ENCODE measurements around the gene KLK11.
A peak's percentile ranks its signal among the peaks of the same experiment; 100 is the strongest.

KLK11 gene

GRCh38 chr19:51064534-51065220, 38.3 kb upstream of the KLK11 start, which contains the start of gene KLK13:
KLK13 (minus strand) TSS chr19:51065092; CDS start chr19:51065067, 25 bp downstream.
- no peak for TF ChIP-seq ZNF384 (IDR thresholded peaks at IDR 0.05)
- no peak for TF ChIP-seq L3MBTL2 (conservative IDR thresholded peaks at IDR 0.05)
- TF ChIP-seq NFRKB (IDR thresholded peaks at IDR 0.05): no peak
- TF ChIP-seq PKNOX1 (IDR thresholded peaks at IDR 0.05): no peak
- no peak for TF ChIP-seq SP1 (IDR thresholded peaks at IDR 0.05)
- no peak for TF ChIP-seq LEF1 (IDR thresholded peaks at IDR 0.05; ENCODE audit: borderline replicate concordance)
- no peak for TF ChIP-seq HDGF (IDR thresholded peaks at IDR 0.05; ENCODE audit: borderline replicate concordance)
- no peak for TF ChIP-seq SUZ12 (IDR thresholded peaks at IDR 0.05)
- no peak for TF ChIP-seq ARNT (IDR thresholded peaks at IDR 0.05)
- no peak for TF ChIP-seq BHLHE40 (IDR thresholded peaks at IDR 0.05; ENCODE audit: borderline replicate concordance)
- no peak for TF ChIP-seq ELF4 (IDR thresholded peaks at IDR 0.05)
- no peak for TF ChIP-seq FOXK2 (IDR thresholded peaks at IDR 0.05)
- TF ChIP-seq FOXM1 (IDR thresholded peaks at IDR 0.05; ENCODE audit: borderline replicate concordance): no peak
- TF ChIP-seq TARDBP (IDR thresholded peaks at IDR 0.05): no peak
- no peak for TF ChIP-seq CTBP1 (IDR thresholded peaks at IDR 0.05; ENCODE audit: borderline replicate concordance)
- TF ChIP-seq FOXA1 (IDR thresholded peaks at IDR 0.05): no peak
- POLR2A ChIA-PET: interaction anchor here (1.4 kb wide), 1 partner anchor 48 kb away, joined by 3 read pairs; no protein-coding TSS in a partner anchor
- CTCF ChIA-PET: no interaction called here
- DNase-seq (ENCODE audit: extremely low spot score): peak; percentile 26

GRCh38 chr19:51063664-51064063, 37.2 kb upstream of the KLK11 start:
- no peak for TF ChIP-seq L3MBTL2 (conservative IDR thresholded peaks at IDR 0.05)
- no peak for TF ChIP-seq ELF4 (IDR thresholded peaks at IDR 0.05)
- no peak for TF ChIP-seq HDGF (IDR thresholded peaks at IDR 0.05; ENCODE audit: borderline replicate concordance)
- DNase-seq (ENCODE audit: extremely low spot score): no peak
- POLR2A ChIA-PET: no interaction called here
- CTCF ChIA-PET: no interaction called here

- DNase-seq (ENCODE audit: extremely low spot score): no peak
- ChIA-PET POLR2A (no interaction called here), CTCF (no interaction called here)
- no peak for TF ChIP-seq CTBP1 (IDR thresholded peaks at IDR 0.05; ENCODE audit: borderline replicate concordance)
- no peak for TF ChIP-seq ARNT (IDR thresholded peaks at IDR 0.05)
- no peak for TF ChIP-seq PKNOX1 (IDR thresholded peaks at IDR 0.05)
- TF ChIP-seq ELF4 (IDR thresholded peaks at IDR 0.05): no peak
- TF ChIP-seq LEF1 (IDR thresholded peaks at IDR 0.05; ENCODE audit: borderline replicate concordance): no peak
- TF ChIP-seq TARDBP (IDR thresholded peaks at IDR 0.05): no peak
- no peak for TF ChIP-seq FOXA1 (IDR thresholded peaks at IDR 0.05)
- no peak for TF ChIP-seq ZNF384 (IDR thresholded peaks at IDR 0.05)
- TF ChIP-seq L3MBTL2 (conservative IDR thresholded peaks at IDR 0.05): no peak
- no peak for TF ChIP-seq NFRKB (IDR thresholded peaks at IDR 0.05)
- no peak for TF ChIP-seq SP1 (IDR thresholded peaks at IDR 0.05)
- no peak for TF ChIP-seq BHLHE40 (IDR thresholded peaks at IDR 0.05; ENCODE audit: borderline replicate concordance)
- TF ChIP-seq FOXK2 (IDR thresholded peaks at IDR 0.05): no peak
- TF ChIP-seq HDGF (IDR thresholded peaks at IDR 0.05; ENCODE audit: borderline replicate concordance): no peak
- no peak for TF ChIP-seq SUZ12 (IDR thresholded peaks at IDR 0.05)
- TF ChIP-seq FOXM1 (IDR thresholded peaks at IDR 0.05; ENCODE audit: borderline replicate concordance): no peak
Observed at GRCh38 chr19:51060973-51061372, 34.6 kb upstream of the KLK11 start.

GRCh38 chr19:51060336-51060735, 33.9 kb upstream of the KLK11 start:
- ChIA-PET CTCF (no interaction called here), POLR2A (no interaction called here)
- no peak for DNase-seq (ENCODE audit: extremely low spot score)
- TF ChIP-seq L3MBTL2 (conservative IDR thresholded peaks at IDR 0.05) (no peak), ZNF384 (IDR thresholded peaks at IDR 0.05) (no peak)

GRCh38 chr19:51059715-51060114, 33.3 kb upstream of the KLK11 start:
- TF ChIP-seq LEF1 (IDR thresholded peaks at IDR 0.05; ENCODE audit: borderline replicate concordance) (no peak), FOXK2 (IDR thresholded peaks at IDR 0.05) (no peak)
- POLR2A ChIA-PET: no interaction called here
- CTCF ChIA-PET: no interaction called here
- no peak for DNase-seq (ENCODE audit: extremely low spot score)

- POLR2A ChIA-PET: no interaction called here
- no peak for DNase-seq (ENCODE audit: extremely low spot score)
- TF ChIP-seq SP1 (IDR thresholded peaks at IDR 0.05): no peak
- no peak for TF ChIP-seq FOXK2 (IDR thresholded peaks at IDR 0.05)
- no peak for TF ChIP-seq FOXM1 (IDR thresholded peaks at IDR 0.05; ENCODE audit: borderline replicate concordance)
- no peak for TF ChIP-seq NFRKB (IDR thresholded peaks at IDR 0.05)
- TF ChIP-seq FOXA1 (IDR thresholded peaks at IDR 0.05): no peak
- no peak for TF ChIP-seq PKNOX1 (IDR thresholded peaks at IDR 0.05)
- no peak for TF ChIP-seq SUZ12 (IDR thresholded peaks at IDR 0.05)
- no peak for TF ChIP-seq L3MBTL2 (conservative IDR thresholded peaks at IDR 0.05)
- no peak for TF ChIP-seq BHLHE40 (IDR thresholded peaks at IDR 0.05; ENCODE audit: borderline replicate concordance)
- no peak for TF ChIP-seq CTBP1 (IDR thresholded peaks at IDR 0.05; ENCODE audit: borderline replicate concordance)
- no peak for TF ChIP-seq ARNT (IDR thresholded peaks at IDR 0.05)
- no peak for TF ChIP-seq TARDBP (IDR thresholded peaks at IDR 0.05)
- no peak for TF ChIP-seq HDGF (IDR thresholded peaks at IDR 0.05; ENCODE audit: borderline replicate concordance)
- no peak for TF ChIP-seq LEF1 (IDR thresholded peaks at IDR 0.05; ENCODE audit: borderline replicate concordance)
- no peak for TF ChIP-seq ZNF384 (IDR thresholded peaks at IDR 0.05)
- TF ChIP-seq ELF4 (IDR thresholded peaks at IDR 0.05): no peak
- CTCF ChIA-PET: no interaction called here
Observed at GRCh38 chr19:51055866-51056265, 29.4 kb upstream of the KLK11 start.

- POLR2A ChIA-PET: no interaction called here
- no peak for DNase-seq (ENCODE audit: extremely low spot score)
- CTCF ChIA-PET: no interaction called here
- TF ChIP-seq BHLHE40 (IDR thresholded peaks at IDR 0.05; ENCODE audit: borderline replicate concordance) (no peak), FOXA1 (IDR thresholded peaks at IDR 0.05) (no peak), HDGF (IDR thresholded peaks at IDR 0.05; ENCODE audit: borderline replicate concordance) (no peak), NFRKB (IDR thresholded peaks at IDR 0.05) (no peak), FOXM1 (IDR thresholded peaks at IDR 0.05; ENCODE audit: borderline replicate concordance) (no peak), CTBP1 (IDR thresholded peaks at IDR 0.05; ENCODE audit: borderline replicate concordance) (no peak), ARNT (IDR thresholded peaks at IDR 0.05) (no peak), SP1 (IDR thresholded peaks at IDR 0.05) (no peak)
Observed at GRCh38 chr19:51047031-51047335, 20.6 kb upstream of the KLK11 start.
